22Rv1 (cell line): ENCODE measurements around the gene SLC19A1.

Source experiments
- H3K27ac ChIP-seq: fragments of 450-650 bp; 2 replicates; pipeline ENCODE4 v1.5.1; 2017
- CTCF ChIP-seq: fragments of 450-650 bp; IDR thresholded peaks from 2 replicates; pipeline ENCODE4 v1.5.1; 2017; ENCODE audit warnings: mild to moderate bottlenecking
- ZFX ChIP-seq: fragments of 450-650 bp; IDR thresholded peaks from 2 replicates; pipeline ENCODE4 v1.6.1; 2017; ENCODE audit warnings: antibody characterized with exemption, borderline replicate concordance

Gene SLC19A1

GRCh38 chr21:45542242-45542666 lies at the start of gene SLC19A1:
Gene SLC19A1, minus strand, starts transcription at chr21:45542440. Its CDS starts 4,481 bp downstream, at chr21:45537959.
- no peak for TF ChIP-seq ZFX
- peak; percentile 24; the same call in 1 of the 2 replicates for TF ChIP-seq CTCF
- H3K27ac ChIP-seq = peak within 1 kb of the TSS; percentile 58

GRCh38 chr21:45591619-45592207 lies 49.5 kb upstream of the SLC19A1 start:
- TF ChIP-seq ZFX (no peak), CTCF (no peak)
- H3K27ac ChIP-seq = no peak overlapping the region

GRCh38 chr21:45590726-45591618 lies 48.7 kb upstream of the SLC19A1 start:
- TF ChIP-seq CTCF (no peak), ZFX (no peak)
- no peak overlapping the region for H3K27ac ChIP-seq

GRCh38 chr21:45590246-45590725 lies 48.0 kb upstream of the SLC19A1 start:
- H3K27ac ChIP-seq = no peak overlapping the region
- TF ChIP-seq CTCF (no peak), ZFX (no peak)

- no peak overlapping the region for H3K27ac ChIP-seq
- TF ChIP-seq ZFX (no peak), CTCF (no peak)
These were observed 47.5 kb upstream of the SLC19A1 start for GRCh38 chr21:45589686-45590245.

- H3K27ac ChIP-seq = no peak overlapping the region
- TF ChIP-seq CTCF (no peak), ZFX (no peak)
These were observed 46.7 kb upstream of the SLC19A1 start for GRCh38 chr21:45588871-45589491.
